WERI-Rb-1 (cell line): Measurements from ENCODE around the gene EHD4.
A peak's percentile ranks its signal among the peaks of the same experiment; 100 is the strongest.

ENCODE experiments used
- DNase-seq: peaks from one replicate; pipeline ENCODE4 v3.0.0-alpha.2; 2020
- H3K27ac ChIP-seq: fragments of 250-450 bp; sonication (Bioruptor Pico); 2 replicates; pipeline ENCODE4 v1.5.1; 2020; ENCODE audit warnings: mild to moderate bottlenecking, moderate library complexity
- H3K27me3 ChIP-seq: fragments of 250-450 bp; sonication (Bioruptor Pico); 2 replicates; pipeline ENCODE4 v1.5.1; 2021; ENCODE audit warnings: mild to moderate bottlenecking, low read depth, moderate library complexity; ENCODE audit not compliant: insufficient read depth, severe bottlenecking
- H3K36me3 ChIP-seq: fragments of 250-450 bp; sonication (Bioruptor Pico); 2 replicates; pipeline ENCODE4 v1.5.1; 2020; ENCODE audit warnings: mild to moderate bottlenecking, moderate library complexity
- H3K4me3 ChIP-seq: 2 replicates; pipeline ENCODE4 v1.5.1; 2011; ENCODE audit warnings: low read depth, mild to moderate bottlenecking, control low read depth, low read length
- H3K9me3 ChIP-seq: fragments of 250-450 bp; sonication (Bioruptor Pico); 2 replicates; pipeline ENCODE4 v1.5.1; 2021; ENCODE audit warnings: mild to moderate bottlenecking, moderate library complexity; ENCODE audit not compliant: severe bottlenecking
- TF ChIP-seq, protein P1 (sequence below): IDR thresholded peaks from 2 replicates; pipeline ENCODE4 v1.5.1; 2011; ENCODE audit warnings: low read depth, mild to moderate bottlenecking, control low read depth, inconsistent platforms, low read length

Gene EHD4

GRCh38 chr15:41968701-41969100 lies 3.7 kb downstream of the EHD4 start:
- H3K27ac ChIP-seq: no peak overlapping the region

DNA sequence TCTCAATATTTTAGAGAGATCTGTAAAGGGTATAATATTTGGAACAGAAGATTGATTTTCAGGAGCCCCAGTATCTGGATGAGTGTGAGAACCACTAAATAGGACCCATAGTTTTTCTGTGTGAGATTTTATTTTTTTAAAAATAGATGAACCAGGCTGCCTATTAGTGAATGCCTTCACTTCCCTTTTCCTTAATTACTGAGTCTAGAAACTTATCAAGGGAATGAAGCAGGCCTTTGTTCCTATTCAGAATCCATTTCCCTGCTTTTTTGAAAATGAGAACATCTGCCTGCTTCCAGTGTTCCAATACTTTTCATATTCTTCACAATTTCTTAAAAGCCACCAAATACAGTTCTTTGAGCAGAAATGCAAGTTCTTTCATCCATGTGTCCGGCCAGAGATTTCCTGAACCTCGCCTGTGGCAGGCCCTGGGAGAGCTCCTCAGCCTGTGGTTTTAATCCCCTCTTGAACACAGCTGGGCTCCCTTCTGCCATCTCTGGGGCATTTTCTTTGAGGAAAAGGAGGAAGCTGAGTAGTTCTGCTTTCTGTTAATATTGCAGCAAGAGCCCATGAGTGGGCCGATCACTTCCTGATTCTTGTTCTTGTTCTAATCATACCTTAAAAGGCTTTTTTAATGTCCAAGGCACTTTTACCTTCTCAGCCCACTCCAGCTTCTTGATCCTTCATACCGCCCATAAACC lies 4.7 kb downstream of the EHD4 start:
- Histone ChIP-seq H3K27ac (no peak overlapping the region), H3K9me3 (no peaks in the 10 kb centered on the region), H3K27me3 (no peaks in the 10 kb centered on the region), H3K36me3 (no peaks in the 10 kb centered on the region), H3K4me3 (no peak overlapping the region)
- DNase-seq: peak; percentile 26
- TF ChIP-seq, protein P1, sequence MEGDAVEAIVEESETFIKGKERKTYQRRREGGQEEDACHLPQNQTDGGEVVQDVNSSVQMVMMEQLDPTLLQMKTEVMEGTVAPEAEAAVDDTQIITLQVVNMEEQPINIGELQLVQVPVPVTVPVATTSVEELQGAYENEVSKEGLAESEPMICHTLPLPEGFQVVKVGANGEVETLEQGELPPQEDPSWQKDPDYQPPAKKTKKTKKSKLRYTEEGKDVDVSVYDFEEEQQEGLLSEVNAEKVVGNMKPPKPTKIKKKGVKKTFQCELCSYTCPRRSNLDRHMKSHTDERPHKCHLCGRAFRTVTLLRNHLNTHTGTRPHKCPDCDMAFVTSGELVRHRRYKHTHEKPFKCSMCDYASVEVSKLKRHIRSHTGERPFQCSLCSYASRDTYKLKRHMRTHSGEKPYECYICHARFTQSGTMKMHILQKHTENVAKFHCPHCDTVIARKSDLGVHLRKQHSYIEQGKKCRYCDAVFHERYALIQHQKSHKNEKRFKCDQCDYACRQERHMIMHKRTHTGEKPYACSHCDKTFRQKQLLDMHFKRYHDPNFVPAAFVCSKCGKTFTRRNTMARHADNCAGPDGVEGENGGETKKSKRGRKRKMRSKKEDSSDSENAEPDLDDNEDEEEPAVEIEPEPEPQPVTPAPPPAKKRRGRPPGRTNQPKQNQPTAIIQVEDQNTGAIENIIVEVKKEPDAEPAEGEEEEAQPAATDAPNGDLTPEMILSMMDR: no peak

More at GRCh38 chr15:41968701-41969100, 3.7 kb downstream of the EHD4 start:
- H3K36me3 ChIP-seq: no peaks in the 10 kb centered on the region
- DNase-seq: no peak
- TF ChIP-seq, protein P1: no peak
- H3K4me3 ChIP-seq: no peak overlapping the region
- no peaks in the 10 kb centered on the region for H3K27me3 ChIP-seq
- no peaks in the 10 kb centered on the region for H3K9me3 ChIP-seq

DNA sequence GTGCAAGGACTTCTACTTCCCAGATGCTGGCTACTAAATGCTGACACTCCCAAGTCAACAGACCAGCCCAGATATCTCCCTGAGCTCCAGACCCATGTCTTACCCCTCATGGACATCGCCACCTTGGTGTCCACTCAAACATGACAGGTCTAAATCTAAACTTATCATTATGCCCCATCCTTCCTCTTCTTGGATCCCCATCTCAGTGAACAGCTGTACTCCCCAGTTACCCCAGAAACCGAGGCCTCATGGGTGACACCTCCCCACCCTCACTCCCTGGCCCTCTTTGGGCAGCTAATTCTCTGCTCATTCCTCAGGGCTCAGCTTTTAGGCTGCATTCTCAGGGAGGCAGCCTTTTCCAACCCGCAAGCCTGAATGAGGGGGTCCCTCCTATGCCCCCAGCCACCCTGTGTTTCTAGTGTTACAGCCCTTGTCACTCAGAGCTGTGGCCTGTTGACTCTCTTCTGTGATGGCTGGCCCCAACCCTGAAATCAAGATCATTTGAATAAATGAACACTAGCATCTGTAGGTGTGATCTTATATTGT lies 5.4 kb downstream of the EHD4 start:
- Histone ChIP-seq H3K27ac (no peak overlapping the region), H3K9me3 (no peaks in the 10 kb centered on the region), H3K36me3 (no peaks in the 10 kb centered on the region), H3K4me3 (no peak overlapping the region), H3K27me3 (no peaks in the 10 kb centered on the region)
- TF ChIP-seq, protein P1: no peak
- DNase-seq: no peak

GRCh38 chr15:41966414-41966812 lies 5.9 kb downstream of the EHD4 start:
- Histone ChIP-seq H3K36me3 (no peaks in the 10 kb centered on the region), H3K27ac (no peak overlapping the region), H3K9me3 (no peaks in the 10 kb centered on the region), H3K27me3 (no peaks in the 10 kb centered on the region), H3K4me3 (no peak overlapping the region)
- TF ChIP-seq, protein P1: no peak
- no peak for DNase-seq

DNA sequence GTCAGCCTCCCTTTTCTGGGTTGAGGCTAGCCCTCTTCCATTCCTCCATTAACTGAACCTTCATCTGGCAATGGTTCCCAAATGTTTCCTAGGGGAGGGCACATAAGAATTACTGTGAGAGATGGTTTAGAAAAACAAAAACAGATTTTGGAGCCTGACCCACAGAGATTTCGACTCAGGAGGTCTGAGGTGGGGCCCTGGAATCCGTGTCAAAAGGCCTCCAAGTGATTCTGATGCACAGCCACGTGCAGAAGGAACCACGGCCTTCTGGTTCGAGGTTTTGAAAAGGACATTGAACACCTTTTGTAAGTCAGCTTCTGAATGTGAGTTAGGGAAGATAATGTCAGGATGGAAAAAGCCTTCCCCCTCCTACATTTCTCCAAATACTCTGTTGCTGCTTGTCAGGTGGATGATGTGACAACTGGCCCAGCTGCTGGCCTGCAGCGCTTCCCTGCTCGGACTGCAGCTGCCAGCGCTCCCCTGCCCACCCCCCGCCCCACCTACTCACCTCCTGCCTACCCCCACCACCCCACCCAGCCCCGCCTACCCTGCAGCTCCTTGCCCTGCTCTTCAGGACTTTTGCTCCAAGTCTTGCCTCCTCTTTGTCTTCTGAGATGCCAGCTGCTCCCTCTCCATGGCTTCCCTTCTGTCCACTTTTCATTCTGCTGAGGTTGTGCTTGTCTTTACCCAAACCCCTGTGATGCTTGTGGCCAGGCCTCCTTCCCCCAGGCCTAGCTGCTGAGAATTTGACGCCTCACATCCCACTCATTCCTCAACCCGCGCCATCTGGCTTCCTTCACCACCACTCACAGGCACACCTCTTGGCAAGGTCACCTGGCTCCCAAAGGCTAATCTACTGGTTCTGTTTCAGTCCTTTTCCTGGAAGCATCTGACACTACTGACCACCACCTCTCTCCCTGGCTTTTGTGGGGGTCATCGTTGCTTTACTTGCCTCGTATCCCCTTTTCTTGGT lies 6.6 kb downstream of the EHD4 start:
- Histone ChIP-seq H3K27me3 (no peaks in the 10 kb centered on the region), H3K36me3 (no peaks in the 10 kb centered on the region), H3K27ac (no peak overlapping the region), H3K4me3 (no peak overlapping the region), H3K9me3 (no peaks in the 10 kb centered on the region)
- DNase-seq: no peak
- TF ChIP-seq, protein P1: no peak
